ENCODE measurements around the gene CHCHD6. TPM values are rescaled to one million over a fixed set of nuclear protein-coding genes. Genes with fewer than 3 reads are reported as not detected.

The CHCHD6 gene
- total and polyA plus RNA-seq, 2 donors (not counting 3 experiments of a cell fraction or from before 2014, with no cell fraction given) = 8.4 to 10.1 TPM

DNA sequence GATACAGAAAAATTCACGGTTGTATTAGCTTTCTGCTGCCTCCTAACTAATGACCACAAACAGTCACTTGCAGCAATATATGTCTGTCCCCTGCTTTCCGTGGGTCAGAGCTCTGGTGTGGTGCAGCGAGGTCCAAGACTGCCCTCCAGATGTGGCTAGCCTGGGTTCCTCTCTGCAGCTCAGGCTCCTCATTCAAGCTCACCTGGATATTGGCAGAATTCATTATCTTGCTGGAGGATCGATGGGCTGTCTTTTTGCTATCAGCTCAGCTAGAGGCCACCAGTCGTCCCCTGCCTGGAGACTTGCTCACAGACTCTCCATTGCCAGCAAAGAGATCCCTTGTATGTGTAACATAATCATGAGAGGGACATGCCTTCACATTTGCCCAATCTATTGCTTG is 266.1 kb downstream of the CHCHD6 start:
- intact Hi-C loops (cut with micrococcal nuclease) = no loop called here
- DNase-seq (ENCODE audit: low read depth, low spot score) (no peak), FAIRE-seq (no peak)
- Histone ChIP-seq H3K36me3 (ENCODE audit: control insufficient read depth in 2 of 2, extremely low read depth in 1 of 2, insufficient read depth in 2 of 2, low read length in 2 of 2) (no peaks in the 10 kb centered on the region), H3K9me1 (replicated peaks; ENCODE audit: control insufficient read depth, extremely low read depth, insufficient read depth, low read length) (no peaks in the 10 kb centered on the region), H2AFZ (ENCODE audit: low read depth, low read length) (no peak overlapping the region), H3K9ac (replicated peaks; ENCODE audit: extremely low read depth, insufficient read depth, low read length) (no peak overlapping the region), H3K9me3 (replicated peaks; ENCODE audit: control insufficient read depth, insufficient read depth, low read length) (no peaks in the 10 kb centered on the region), H3K4me1 (ENCODE audit: control insufficient read depth, extremely low read depth, insufficient read depth, low read length) (no peaks in the 10 kb centered on the region), H3K4me3 (replicated peaks in 1 of 3; ENCODE audit: insufficient read depth in 1 of 3, low read depth in 1 of 3, low read length in 3 of 3) (no peak overlapping the region), H4K20me1 (replicated peaks; ENCODE audit: control insufficient read depth, extremely low read depth, insufficient read depth, low read length) (no peaks in the 10 kb centered on the region), H3K79me2 (ENCODE audit: control insufficient read depth, insufficient read depth, low read length) (no peaks in the 10 kb centered on the region), H3K4me2 (ENCODE audit: insufficient read depth, low read length) (no peak overlapping the region), H3K27me3 (ENCODE audit: control insufficient read depth in 2 of 2, insufficient read depth in 2 of 2, low read length in 2 of 2) (peaks cover 11 to 15% of the 10 kb centered on the region in 2 experiments), H3K27ac (ENCODE audit: insufficient read depth, low read depth, low read length) (no peak overlapping the region)
- ChIA-PET POLR2A (no interaction called here), CTCF (interaction anchor here (1.0 to 5.4 kb wide), 3 partner anchors 9 to 43 kb away, joined by 3 to 35 read pairs (median 6); partner anchors contain the start of gene PLXNA1)
- BruUV-seq (replicated peaks) = no TSS peak
- dilution Hi-C loops (cut with MboI; ENCODE audit: extremely low pct_ligation_motif_present, low sequenced_read_pairs) = no loop called here
- TF ChIP-seq GATA2 (IDR thresholded peaks at IDR 0.05; ENCODE audit: insufficient read depth, insufficient read length, low read depth, low read length) = no peak
- TF ChIP-seq POLR2A (IDR thresholded peaks at IDR 0.05; ENCODE audit: low read depth, low read length) = no peak
- TF ChIP-seq JUN (IDR thresholded peaks at IDR 0.05; ENCODE audit: borderline replicate concordance, insufficient read depth, insufficient read length, low read depth) = no peak
- TF ChIP-seq POLR2AphosphoS5 (IDR thresholded peaks at IDR 0.05; ENCODE audit: insufficient read depth, low read depth, low read length) = no peak
- no peak for TF ChIP-seq FOS (IDR thresholded peaks at IDR 0.05; ENCODE audit: borderline replicate concordance, insufficient read depth, low read length)
- TF ChIP-seq EZH2 (IDR thresholded peaks at IDR 0.05; ENCODE audit: borderline replicate concordance, low read depth, low read length, severe bottlenecking) = no peak
- TF ChIP-seq MAX (IDR thresholded peaks at IDR 0.05; ENCODE audit: insufficient read depth, insufficient read length) = no peak
- no peak for TF ChIP-seq MYC (IDR thresholded peaks at IDR 0.05; ENCODE audit: low read depth, low read length)

DNA sequence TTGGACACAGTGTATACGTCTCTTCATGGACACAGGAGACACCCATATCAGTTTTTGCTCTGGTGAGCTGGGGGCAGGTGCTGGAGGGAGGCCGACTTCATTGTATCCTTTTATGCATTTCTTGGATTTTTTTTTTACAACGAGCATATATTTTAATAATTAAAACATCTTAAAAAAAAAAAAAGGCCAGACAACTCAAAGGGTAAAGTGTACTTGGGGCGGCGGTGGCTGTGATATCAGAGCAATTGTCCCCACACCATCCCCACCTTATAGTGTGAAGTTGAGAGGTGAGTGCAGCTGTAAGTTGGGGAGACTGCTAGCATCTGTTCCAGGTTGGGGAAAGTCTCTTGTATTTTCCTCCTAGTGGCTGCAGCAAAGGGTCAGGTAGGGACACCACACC is 266.9 kb downstream of the CHCHD6 start:
- Histone ChIP-seq H3K4me1 (ENCODE audit: control insufficient read depth, extremely low read depth, insufficient read depth, low read length) (no peaks in the 10 kb centered on the region), H2AFZ (ENCODE audit: low read depth, low read length) (no peak overlapping the region), H3K27ac (ENCODE audit: insufficient read depth, low read depth, low read length) (no peak overlapping the region), H3K9ac (replicated peaks; ENCODE audit: extremely low read depth, insufficient read depth, low read length) (no peak overlapping the region), H3K36me3 (ENCODE audit: control insufficient read depth in 2 of 2, extremely low read depth in 1 of 2, insufficient read depth in 2 of 2, low read length in 2 of 2) (no peaks in the 10 kb centered on the region), H4K20me1 (replicated peaks; ENCODE audit: control insufficient read depth, extremely low read depth, insufficient read depth, low read length) (no peaks in the 10 kb centered on the region), H3K4me3 (replicated peaks in 1 of 3; ENCODE audit: insufficient read depth in 1 of 3, low read depth in 1 of 3, low read length in 3 of 3) (no peak overlapping the region), H3K27me3 (ENCODE audit: control insufficient read depth in 2 of 2, insufficient read depth in 2 of 2, low read length in 2 of 2) (peaks cover 11 to 15% of the 10 kb centered on the region in 2 experiments), H3K9me1 (replicated peaks; ENCODE audit: control insufficient read depth, extremely low read depth, insufficient read depth, low read length) (no peaks in the 10 kb centered on the region), H3K79me2 (ENCODE audit: control insufficient read depth, insufficient read depth, low read length) (no peaks in the 10 kb centered on the region), H3K9me3 (replicated peaks; ENCODE audit: control insufficient read depth, insufficient read depth, low read length) (no peaks in the 10 kb centered on the region), H3K4me2 (ENCODE audit: insufficient read depth, low read length) (no peak overlapping the region)
- BruUV-seq (replicated peaks) = no TSS peak
- CTCF ChIA-PET = interaction anchor here (1.0 to 5.4 kb wide), 2 partner anchors 11 to 44 kb away, joined by 3 to 35 read pairs; partner anchors contain the start of gene PLXNA1
- POLR2A ChIA-PET = no interaction called here
- FAIRE-seq = no peak
- no peak for DNase-seq (ENCODE audit: low read depth, low spot score)
- no peak for TF ChIP-seq GATA2 (IDR thresholded peaks at IDR 0.05; ENCODE audit: insufficient read depth, insufficient read length, low read depth, low read length)
- no peak for TF ChIP-seq JUN (IDR thresholded peaks at IDR 0.05; ENCODE audit: borderline replicate concordance, insufficient read depth, insufficient read length, low read depth)
- no peak for TF ChIP-seq EZH2 (IDR thresholded peaks at IDR 0.05; ENCODE audit: borderline replicate concordance, low read depth, low read length, severe bottlenecking)
- no peak for TF ChIP-seq POLR2AphosphoS5 (IDR thresholded peaks at IDR 0.05; ENCODE audit: insufficient read depth, low read depth, low read length)
- TF ChIP-seq MYC (IDR thresholded peaks at IDR 0.05; ENCODE audit: low read depth, low read length) = no peak
- no peak for TF ChIP-seq FOS (IDR thresholded peaks at IDR 0.05; ENCODE audit: borderline replicate concordance, insufficient read depth, low read length)
- TF ChIP-seq POLR2A (IDR thresholded peaks at IDR 0.05; ENCODE audit: low read depth, low read length) = no peak
- no peak for TF ChIP-seq CTCF (IDR thresholded peaks at IDR 0.05; ENCODE audit: extremely low read depth in 1 of 2, insufficient read depth in 1 of 2, low read depth in 1 of 2, low read length in 2 of 2)
- TF ChIP-seq MAX (IDR thresholded peaks at IDR 0.05; ENCODE audit: insufficient read depth, insufficient read length) = no peak
- dilution Hi-C loops (cut with MboI; ENCODE audit: extremely low pct_ligation_motif_present, low sequenced_read_pairs) (no loop called here), intact Hi-C loops (cut with micrococcal nuclease) (no loop called here)

Data from endothelial cell of umbilical vein (primary cell).